Neural cell (in vitro differentiated cells): ENCODE results near the gene DENND4A.

Source experiments
- EP300 ChIP-seq: fragments of 450-650 bp; conservative IDR thresholded peaks from 2 replicates; pipeline ENCODE4 v1.6.1; 2014; ENCODE audit warnings: antibody characterized with exemption, mild to moderate bottlenecking, moderate library complexity; ENCODE audit not compliant: poor library complexity, severe bottlenecking
- EZH2 ChIP-seq: fragments of 200-600, 300-800 bp; shearing (Covaris generic), sonication (generic); IDR thresholded peaks from 2 replicates; pipeline ENCODE4 v1.6.1; 2014; ENCODE audit warnings: antibody characterized with exemption, low read length, borderline replicate concordance, mild to moderate bottlenecking; ENCODE audit not compliant: insufficient read depth, poor library complexity, severe bottlenecking
- MXI1 ChIP-seq: fragments of 450-650 bp; conservative IDR thresholded peaks from 2 replicates; pipeline ENCODE4 v1.6.1; 2014; ENCODE audit warnings: antibody characterized with exemption, mild to moderate bottlenecking; ENCODE audit not compliant: poor library complexity, severe bottlenecking
- POLR2AphosphoS5 ChIP-seq: IDR thresholded peaks from 2 replicates; pipeline ENCODE4 v1.6.1; 2012
- RAD21 ChIP-seq: fragments of 450-650 bp; conservative IDR thresholded peaks from 2 replicates; pipeline ENCODE4 v1.6.1; 2014; ENCODE audit warnings: antibody characterized with exemption, mild to moderate bottlenecking, moderate library complexity
- SMC3 ChIP-seq: fragments of 450-650 bp; conservative IDR thresholded peaks from 2 replicates; pipeline ENCODE4 v1.6.1; 2014; ENCODE audit warnings: antibody characterized with exemption, mild to moderate bottlenecking, moderate library complexity; ENCODE audit not compliant: poor library complexity
- TF ChIP-seq, protein P1 (sequence below): fragments of 450-650 bp; IDR thresholded peaks from 2 replicates; pipeline ENCODE4 v1.5.1; 2014; ENCODE audit warnings: antibody characterized with exemption, mild to moderate bottlenecking, moderate library complexity; ENCODE audit not compliant: poor library complexity, severe bottlenecking
- TF ChIP-seq, protein P2 (sequence below): IDR thresholded peaks from 2 replicates; pipeline ENCODE4 v1.6.1; 2012; ENCODE audit warnings: borderline replicate concordance

DNA sequence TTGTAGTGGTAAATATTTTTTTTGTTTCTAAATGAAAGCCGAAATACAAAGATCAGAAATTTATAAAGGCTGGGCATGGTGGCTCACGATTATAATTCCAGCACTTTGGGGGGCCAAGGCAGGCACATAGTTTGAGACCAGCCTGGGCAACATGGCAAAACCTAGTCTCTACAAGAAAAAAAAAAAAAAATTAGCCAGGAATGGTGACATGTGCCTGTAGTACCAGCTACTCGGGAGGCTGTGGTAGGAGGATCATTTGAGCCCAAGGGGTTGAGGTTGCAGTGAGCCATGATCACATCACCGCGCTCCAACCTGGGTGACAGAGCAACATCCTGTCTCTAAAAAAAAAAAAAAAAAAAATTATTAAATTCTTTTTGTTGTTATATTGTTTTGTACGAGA, 6.9 kb downstream of the DENND4A start:
- TF ChIP-seq SMC3 = no peak
- TF ChIP-seq, protein P1, sequence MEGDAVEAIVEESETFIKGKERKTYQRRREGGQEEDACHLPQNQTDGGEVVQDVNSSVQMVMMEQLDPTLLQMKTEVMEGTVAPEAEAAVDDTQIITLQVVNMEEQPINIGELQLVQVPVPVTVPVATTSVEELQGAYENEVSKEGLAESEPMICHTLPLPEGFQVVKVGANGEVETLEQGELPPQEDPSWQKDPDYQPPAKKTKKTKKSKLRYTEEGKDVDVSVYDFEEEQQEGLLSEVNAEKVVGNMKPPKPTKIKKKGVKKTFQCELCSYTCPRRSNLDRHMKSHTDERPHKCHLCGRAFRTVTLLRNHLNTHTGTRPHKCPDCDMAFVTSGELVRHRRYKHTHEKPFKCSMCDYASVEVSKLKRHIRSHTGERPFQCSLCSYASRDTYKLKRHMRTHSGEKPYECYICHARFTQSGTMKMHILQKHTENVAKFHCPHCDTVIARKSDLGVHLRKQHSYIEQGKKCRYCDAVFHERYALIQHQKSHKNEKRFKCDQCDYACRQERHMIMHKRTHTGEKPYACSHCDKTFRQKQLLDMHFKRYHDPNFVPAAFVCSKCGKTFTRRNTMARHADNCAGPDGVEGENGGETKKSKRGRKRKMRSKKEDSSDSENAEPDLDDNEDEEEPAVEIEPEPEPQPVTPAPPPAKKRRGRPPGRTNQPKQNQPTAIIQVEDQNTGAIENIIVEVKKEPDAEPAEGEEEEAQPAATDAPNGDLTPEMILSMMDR = no peak
- TF ChIP-seq EP300 = no peak
- no peak for TF ChIP-seq EZH2
- TF ChIP-seq RAD21 = no peak
- no peak for TF ChIP-seq POLR2AphosphoS5
- TF ChIP-seq, protein P2, sequence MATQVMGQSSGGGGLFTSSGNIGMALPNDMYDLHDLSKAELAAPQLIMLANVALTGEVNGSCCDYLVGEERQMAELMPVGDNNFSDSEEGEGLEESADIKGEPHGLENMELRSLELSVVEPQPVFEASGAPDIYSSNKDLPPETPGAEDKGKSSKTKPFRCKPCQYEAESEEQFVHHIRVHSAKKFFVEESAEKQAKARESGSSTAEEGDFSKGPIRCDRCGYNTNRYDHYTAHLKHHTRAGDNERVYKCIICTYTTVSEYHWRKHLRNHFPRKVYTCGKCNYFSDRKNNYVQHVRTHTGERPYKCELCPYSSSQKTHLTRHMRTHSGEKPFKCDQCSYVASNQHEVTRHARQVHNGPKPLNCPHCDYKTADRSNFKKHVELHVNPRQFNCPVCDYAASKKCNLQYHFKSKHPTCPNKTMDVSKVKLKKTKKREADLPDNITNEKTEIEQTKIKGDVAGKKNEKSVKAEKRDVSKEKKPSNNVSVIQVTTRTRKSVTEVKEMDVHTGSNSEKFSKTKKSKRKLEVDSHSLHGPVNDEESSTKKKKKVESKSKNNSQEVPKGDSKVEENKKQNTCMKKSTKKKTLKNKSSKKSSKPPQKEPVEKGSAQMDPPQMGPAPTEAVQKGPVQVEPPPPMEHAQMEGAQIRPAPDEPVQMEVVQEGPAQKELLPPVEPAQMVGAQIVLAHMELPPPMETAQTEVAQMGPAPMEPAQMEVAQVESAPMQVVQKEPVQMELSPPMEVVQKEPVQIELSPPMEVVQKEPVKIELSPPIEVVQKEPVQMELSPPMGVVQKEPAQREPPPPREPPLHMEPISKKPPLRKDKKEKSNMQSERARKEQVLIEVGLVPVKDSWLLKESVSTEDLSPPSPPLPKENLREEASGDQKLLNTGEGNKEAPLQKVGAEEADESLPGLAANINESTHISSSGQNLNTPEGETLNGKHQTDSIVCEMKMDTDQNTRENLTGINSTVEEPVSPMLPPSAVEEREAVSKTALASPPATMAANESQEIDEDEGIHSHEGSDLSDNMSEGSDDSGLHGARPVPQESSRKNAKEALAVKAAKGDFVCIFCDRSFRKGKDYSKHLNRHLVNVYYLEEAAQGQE = no peak
- no peak for TF ChIP-seq MXI1
